GM10266 (cell line): ENCODE results near the gene ARID2.
A peak's percentile ranks its signal among the peaks of the same experiment; 100 is the strongest.

ENCODE experiments used
- DNase-seq: peaks from one replicate; pipeline ENCODE4 v3.0.0; 2012; ENCODE audit errors: extremely low spot score
- CTCF ChIP-seq: IDR thresholded peaks from 2 replicates; pipeline ENCODE4 v1.5.1; 2012; ENCODE audit warnings: mild to moderate bottlenecking, low read depth; ENCODE audit not compliant: control insufficient read depth, insufficient read depth; ENCODE audit errors: missing control alignments

Gene ARID2

GRCh38 chr12:45721369-45721768, 8.1 kb upstream of the ARID2 start:
- TF ChIP-seq CTCF: no peak
- DNase-seq: no peak

- no peak for TF ChIP-seq CTCF
- DNase-seq: no peak
Observed at GRCh38 chr12:45721954-45722353, 7.6 kb upstream of the ARID2 start.

DNA sequence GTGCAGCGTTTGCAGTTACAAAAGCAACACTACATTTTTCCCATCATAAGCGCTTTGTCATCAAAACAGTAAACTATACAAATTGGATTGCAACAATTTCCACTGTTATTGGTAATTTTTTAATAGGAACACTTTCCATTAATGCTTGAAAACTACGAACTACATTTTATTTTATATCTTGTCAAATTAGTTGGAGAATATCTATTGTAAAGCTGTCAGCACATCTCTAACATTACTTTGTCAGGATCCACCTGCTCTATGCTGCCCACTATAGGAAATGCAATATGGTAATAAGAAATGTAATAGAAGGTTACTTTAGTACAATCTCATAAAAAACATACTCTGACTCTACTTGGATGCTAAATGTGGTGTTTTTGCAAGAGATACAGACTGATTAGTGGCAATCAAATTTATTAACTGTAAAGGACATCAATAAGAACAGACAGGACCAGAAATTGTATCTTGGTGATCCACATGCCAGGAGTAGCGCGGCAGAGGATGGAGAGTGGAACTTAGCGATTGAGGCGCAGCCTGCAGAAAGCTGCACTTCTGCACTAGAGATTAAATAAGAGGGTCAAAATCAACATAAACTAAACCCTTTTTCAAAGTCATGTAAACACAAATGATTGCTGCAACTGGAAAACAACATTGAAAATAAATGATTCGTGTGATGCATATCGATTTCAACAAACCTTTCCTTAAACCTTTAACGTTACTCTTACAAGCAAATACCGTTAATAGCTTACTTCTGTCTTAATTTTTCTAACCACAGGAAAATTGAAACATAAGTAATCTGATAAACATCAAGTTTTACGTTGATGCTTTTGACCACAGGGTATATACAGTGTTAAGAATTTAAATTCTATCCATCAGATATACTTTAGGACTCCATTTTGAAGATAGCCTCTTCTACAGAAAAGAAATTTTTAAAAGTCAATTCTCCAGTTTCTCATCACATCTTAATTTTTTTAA, 3.6 kb upstream of the ARID2 start:
- TF ChIP-seq CTCF: peak; percentile 60
- DNase-seq: peak; percentile 30

DNA sequence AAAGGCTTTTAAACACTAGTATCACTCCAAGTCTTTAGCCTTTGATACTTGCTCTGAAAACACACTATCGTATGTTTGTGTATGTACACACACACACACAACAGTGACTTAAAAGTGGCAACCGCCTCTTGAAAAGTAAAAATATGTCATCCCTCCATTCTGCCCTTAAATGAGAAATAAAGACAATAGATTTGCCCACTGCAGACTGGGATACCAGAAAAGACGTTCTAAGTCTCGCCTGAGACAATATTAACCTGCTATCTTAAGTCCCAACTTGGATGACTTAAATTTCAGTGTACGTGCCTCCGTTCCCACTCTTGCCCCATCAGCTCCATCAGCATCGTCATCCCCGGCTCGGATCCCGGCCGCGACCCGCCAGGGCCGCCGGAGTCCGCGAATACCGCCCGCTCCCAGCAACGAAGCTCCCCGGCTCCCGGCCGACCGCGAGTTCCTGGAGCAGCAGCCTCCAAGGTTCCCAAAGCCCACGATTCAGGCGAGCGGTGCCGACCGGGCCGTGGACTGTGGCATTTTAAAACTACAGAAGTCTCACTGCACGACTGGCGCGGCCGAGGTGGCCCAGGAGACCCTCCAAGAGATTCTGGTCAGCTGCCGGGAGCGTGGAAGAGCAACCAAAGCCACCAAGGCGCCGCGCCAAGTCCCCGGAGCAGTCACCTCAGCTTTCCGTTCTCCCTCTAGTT, 2.8 kb upstream of the ARID2 start:
- TF ChIP-seq CTCF: peak; percentile 1
- DNase-seq: peak; percentile 13

DNA sequence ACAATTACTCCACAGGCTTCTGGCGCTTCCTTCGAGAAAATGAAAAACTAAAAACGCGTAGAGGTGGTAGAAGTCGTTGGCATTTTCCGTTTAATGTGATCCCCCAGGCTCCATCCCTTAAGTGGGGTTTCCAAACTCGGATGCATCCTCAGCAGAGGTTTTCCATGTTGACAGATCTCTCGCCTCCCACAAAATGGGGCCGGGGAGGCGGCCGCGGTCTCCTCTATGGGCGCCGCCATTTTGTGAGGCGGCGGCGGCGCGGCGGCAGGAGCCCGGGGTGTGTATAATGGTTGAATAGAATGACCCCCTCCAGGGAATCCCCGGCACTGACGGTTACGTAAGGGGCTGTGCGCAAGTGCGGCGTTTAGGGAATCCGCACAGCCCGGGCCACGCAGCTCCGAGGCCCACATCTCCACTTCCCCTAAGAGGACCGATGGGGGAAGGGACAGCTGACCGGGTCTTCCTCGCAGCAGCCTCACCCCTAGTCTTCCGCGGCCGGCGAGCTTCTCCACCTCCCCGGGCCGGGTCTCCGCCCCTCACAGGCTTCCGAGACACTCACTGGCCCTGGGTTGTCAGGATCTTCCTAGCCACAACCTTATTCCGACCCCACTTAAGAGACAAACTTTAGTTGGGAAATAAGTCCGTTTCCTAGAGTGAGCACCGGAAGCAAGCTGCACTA, 2.1 kb upstream of the ARID2 start:
- DNase-seq: peak; percentile 92
- TF ChIP-seq CTCF: no peak

GRCh38 chr12:45727980-45728629, 1.4 kb upstream of the ARID2 start:
- peak; percentile 22 for DNase-seq
- no peak for TF ChIP-seq CTCF
